Breast epithelium (tissue), 4 donors: ENCODE data around the gene ATP1B1. TPM values are rescaled to one million over a fixed set of nuclear protein-coding genes. Genes with fewer than 3 reads are reported as not detected.
A peak's percentile ranks its signal among the peaks of the same experiment; 100 is the strongest.

Experiments used
- DNase-seq, 2 donors: peaks; one replicate each; pipeline ENCODE4 v3.0.0-alpha.2; 2019; ENCODE audit warnings: low spot score in 2 of 2
- H3K27ac ChIP-seq, 2 donors: fragments of 200-600 bp; sonication (generic) in 1 of 2; one replicate each; pipeline ENCODE4 v1.5.1; 2016 to 2019; ENCODE audit warnings: mild to moderate bottlenecking in 1 of 2
- H3K27me3 ChIP-seq, 2 donors: fragments of 200-600 bp; sonication (generic) in 1 of 2; one replicate each; pipeline versions ENCODE4 v1.5.1 to v1.6.0; 2017 to 2019; ENCODE audit warnings: control low read depth in 1 of 2, mild to moderate bottlenecking in 1 of 2
- H3K36me3 ChIP-seq: fragments of 200-600 bp; one replicate; pipeline ENCODE4 v1.5.1; 2019
- H3K4me1 ChIP-seq, 2 donors: fragments of 200-600 bp; sonication (generic); one replicate each; pipeline ENCODE4 v1.5.1; 2016 to 2019; ENCODE audit warnings: control low read depth in 1 of 2
- H3K4me3 ChIP-seq, 3 donors: fragments of 200-600 bp; sonication (generic); 1 replicate in 2 of 3; 2 replicates in 1 of 3; pipeline ENCODE4 v1.5.1; 2016 to 2019; ENCODE audit warnings: mild to moderate bottlenecking in 3 of 3, moderate library complexity in 2 of 3
- H3K9me3 ChIP-seq, 2 donors: fragments of 200-600 bp; sonication (generic) in 1 of 2; one replicate each; pipeline ENCODE4 v1.5.1; 2016 to 2019; ENCODE audit warnings: control low read depth in 1 of 2
- POLR2A ChIP-seq: fragments of 450-650 bp; IDR thresholded peaks from one replicate; pipeline ENCODE4 v1.6.1; 2016; ENCODE audit warnings: antibody characterized with exemption, mild to moderate bottlenecking, moderate library complexity
- POLR2AphosphoS5 ChIP-seq, 3 donors: sonication (generic); formaldehyde crosslinking; IDR thresholded peaks; one replicate each; pipeline ENCODE4 v1.6.1; 2017; ENCODE audit warnings: antibody characterized with exemption in 3 of 3
- intact Hi-C: fragments of 100-400 bp; cut with DNase I; formaldehyde crosslinking; loops from one replicate; pipeline ENCODE4 v1.15.1; 2023; ENCODE audit warnings: low total_unique reads
- total RNA-seq, 3 donors: library from RNA; depleted of rRNA; stranded (reverse); fragments of >200 nt; gene quantifications; one replicate each; pipeline ENCODE4 v1.1.0, GENCODE V29; 2016
- TF ChIP-seq, protein P1 (sequence below), 3 donors: fragments of 450-650 bp; IDR thresholded peaks; one replicate each; pipeline ENCODE4 v1.5.1; 2016 to 2017; ENCODE audit warnings: antibody characterized with exemption in 3 of 3, mild to moderate bottlenecking in 3 of 3, moderate library complexity in 3 of 3

Gene ATP1B1
- total RNA-seq, 3 donors from 2014 or later: 21.8 to 173 (median 46.9) TPM

DNA sequence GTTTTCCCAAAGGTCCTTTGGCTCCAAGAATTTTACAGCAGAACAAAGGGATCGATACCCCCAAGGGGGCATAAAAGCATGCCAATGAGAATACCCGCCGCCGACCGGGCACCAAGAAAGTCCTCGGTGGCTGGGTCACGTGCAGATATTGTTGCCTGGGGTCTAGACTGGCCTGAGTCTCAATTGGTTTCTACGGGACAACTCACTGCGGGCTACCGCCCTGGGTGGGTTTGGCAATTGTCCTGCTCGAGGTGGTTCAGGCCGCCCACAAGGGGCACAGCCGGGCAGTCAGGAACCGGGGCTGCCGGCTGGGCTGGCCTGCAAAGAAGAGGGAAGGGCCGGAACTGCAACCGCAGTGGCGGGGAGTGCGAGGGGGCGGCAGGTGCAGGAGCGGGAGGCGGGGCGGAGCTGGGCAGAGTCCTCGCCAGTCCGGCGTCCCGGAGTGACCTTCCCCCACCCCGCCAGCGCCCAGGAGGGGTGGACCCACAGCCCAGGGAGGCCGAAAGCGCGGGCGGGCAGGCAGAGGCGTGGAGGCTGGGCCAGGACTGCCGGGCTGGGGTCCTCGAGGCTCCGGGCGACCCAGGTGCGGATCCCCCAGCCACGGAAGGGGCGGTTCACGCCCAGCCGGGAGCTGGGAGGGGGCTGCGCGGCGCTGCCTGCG is 926 bp upstream of the ATP1B1 start:
- Histone ChIP-seq H3K4me1 (peaks cover 0 to 15% of the 10 kb centered on the region in 2 donors), H3K4me3 (peak overlapping the region; percentile 73 to 90 (median 78)), H3K36me3 (no peaks in the 10 kb centered on the region), H3K9me3 (no peaks in the 10 kb centered on the region), H3K27me3 (no peaks in the 10 kb centered on the region), H3K27ac (peak overlapping the region; percentile 90 to 91)
- TF ChIP-seq POLR2AphosphoS5 (IDR thresholded peaks at IDR 0.05): no peak
- TF ChIP-seq, protein P1, sequence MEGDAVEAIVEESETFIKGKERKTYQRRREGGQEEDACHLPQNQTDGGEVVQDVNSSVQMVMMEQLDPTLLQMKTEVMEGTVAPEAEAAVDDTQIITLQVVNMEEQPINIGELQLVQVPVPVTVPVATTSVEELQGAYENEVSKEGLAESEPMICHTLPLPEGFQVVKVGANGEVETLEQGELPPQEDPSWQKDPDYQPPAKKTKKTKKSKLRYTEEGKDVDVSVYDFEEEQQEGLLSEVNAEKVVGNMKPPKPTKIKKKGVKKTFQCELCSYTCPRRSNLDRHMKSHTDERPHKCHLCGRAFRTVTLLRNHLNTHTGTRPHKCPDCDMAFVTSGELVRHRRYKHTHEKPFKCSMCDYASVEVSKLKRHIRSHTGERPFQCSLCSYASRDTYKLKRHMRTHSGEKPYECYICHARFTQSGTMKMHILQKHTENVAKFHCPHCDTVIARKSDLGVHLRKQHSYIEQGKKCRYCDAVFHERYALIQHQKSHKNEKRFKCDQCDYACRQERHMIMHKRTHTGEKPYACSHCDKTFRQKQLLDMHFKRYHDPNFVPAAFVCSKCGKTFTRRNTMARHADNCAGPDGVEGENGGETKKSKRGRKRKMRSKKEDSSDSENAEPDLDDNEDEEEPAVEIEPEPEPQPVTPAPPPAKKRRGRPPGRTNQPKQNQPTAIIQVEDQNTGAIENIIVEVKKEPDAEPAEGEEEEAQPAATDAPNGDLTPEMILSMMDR (IDR thresholded peaks at IDR 0.05): peak in 1 of 3 donors; percentile 33
- no peak for TF ChIP-seq POLR2A
- peak; percentile 80 to 84 for DNase-seq
- intact Hi-C loops: no loop called here

DNA sequence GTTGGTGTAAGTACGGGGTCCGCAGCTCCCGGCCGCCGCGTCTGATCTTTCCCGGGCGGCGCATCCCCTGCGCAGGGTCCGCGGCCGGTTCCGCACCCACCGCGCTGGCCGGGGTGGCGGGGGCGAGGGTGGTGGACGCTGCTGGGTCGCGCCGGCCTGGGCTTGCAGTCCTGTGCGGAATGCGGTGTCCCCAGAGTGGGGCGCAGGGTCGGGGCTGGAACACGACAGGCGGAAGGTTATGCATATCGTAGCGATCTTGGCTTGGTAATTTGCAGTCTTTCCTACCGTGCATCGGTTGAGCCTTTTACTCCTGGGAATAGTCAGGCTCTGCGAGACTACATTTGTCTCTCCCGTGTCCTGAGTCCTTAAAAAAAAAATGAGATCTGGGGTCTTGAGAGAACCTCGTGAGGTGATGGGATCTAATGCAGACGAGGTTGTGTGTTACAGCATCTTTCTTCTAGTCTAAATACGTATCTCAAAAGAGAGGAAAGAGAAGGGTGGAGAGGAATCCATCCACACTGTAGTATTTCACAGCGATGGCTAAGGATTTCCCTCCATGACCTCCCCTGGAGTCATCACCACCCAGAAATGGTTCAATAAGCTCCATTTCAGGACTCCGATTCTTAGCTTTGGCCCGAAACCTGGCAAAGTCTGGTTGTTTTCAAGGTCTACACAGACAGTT is 572 bp downstream of the ATP1B1 start:
- H3K27me3 ChIP-seq: no peaks in the 10 kb centered on the region
- H3K4me1 ChIP-seq: peaks cover 0 to 17% of the 10 kb centered on the region in 2 donors
- intact Hi-C loops: no loop called here
- no peaks in the 10 kb centered on the region for H3K9me3 ChIP-seq
- peak overlapping the region; percentile 90 to 91 for H3K27ac ChIP-seq
- TF ChIP-seq POLR2A: no peak
- TF ChIP-seq, protein P1 (IDR thresholded peaks at IDR 0.05): no peak
- peak in 1 of 3 donors; percentile 7 for TF ChIP-seq POLR2AphosphoS5 (IDR thresholded peaks at IDR 0.05)
- no peak for DNase-seq
- peak overlapping the region; percentile 73 to 90 (median 78) for H3K4me3 ChIP-seq
- no peaks in the 10 kb centered on the region for H3K36me3 ChIP-seq

DNA sequence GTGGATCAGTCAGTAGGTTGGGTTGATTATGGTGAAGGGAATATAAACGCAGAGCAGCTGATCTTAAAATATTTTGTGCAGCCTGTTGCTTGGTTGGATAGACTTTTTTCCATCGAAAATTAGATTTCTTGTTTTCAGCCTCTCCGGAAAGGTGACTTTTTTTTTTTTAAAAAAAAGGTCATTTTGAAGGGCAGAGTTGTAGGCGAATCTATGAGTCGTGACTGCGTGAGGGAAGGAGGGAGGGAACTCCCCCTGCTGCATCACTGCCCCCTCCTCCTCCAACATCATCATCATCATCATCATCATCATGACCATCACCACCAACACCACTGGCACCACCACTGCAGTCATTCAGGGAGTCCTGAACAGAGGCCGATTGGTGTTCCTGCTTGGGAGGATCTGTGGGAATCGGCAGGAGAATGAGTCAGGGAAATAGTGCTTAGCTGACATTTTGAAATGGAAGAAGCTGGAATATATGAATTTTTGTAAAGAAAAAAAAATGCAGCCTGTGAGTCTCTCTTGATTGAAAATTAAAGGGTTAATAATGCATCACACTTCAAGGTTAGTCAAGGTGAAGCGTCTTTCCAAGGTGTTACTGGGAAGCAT is 1.2 kb downstream of the ATP1B1 start:
- TF ChIP-seq POLR2A: no peak
- TF ChIP-seq POLR2AphosphoS5 (IDR thresholded peaks at IDR 0.05): no peak
- TF ChIP-seq, protein P1 (IDR thresholded peaks at IDR 0.05): no peak

DNA sequence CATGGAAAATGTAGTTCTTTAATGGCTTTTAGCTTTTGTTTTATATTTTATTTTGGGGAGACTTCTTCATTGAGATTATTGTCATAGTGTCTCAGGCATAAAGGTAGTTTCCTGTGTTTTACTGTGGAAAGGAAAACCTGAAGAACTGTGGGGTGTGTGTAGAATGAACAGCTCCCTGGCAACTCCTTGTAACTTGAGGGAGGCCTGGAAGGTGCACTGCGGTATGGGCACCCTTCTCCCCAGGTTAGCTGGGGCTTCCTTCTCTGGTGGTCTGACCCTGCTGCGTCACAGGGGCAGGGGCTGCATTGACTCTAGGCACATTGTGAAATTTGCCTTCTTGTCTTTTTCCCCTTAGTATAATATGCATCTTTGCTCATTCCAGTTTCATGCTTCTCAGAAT is 1.7 kb downstream of the ATP1B1 start:
- H3K9me3 ChIP-seq: no peaks in the 10 kb centered on the region
- H3K36me3 ChIP-seq: no peaks in the 10 kb centered on the region
- no peak for DNase-seq
- H3K27ac ChIP-seq: peak overlapping the region; percentile 90 to 91
- peak overlapping the region; percentile 10 to 90 (median 78) for H3K4me3 ChIP-seq
- TF ChIP-seq POLR2AphosphoS5 (IDR thresholded peaks at IDR 0.05) (no peak), POLR2A (no peak)
- TF ChIP-seq, protein P1 (IDR thresholded peaks at IDR 0.05): no peak
- H3K27me3 ChIP-seq: no peaks in the 10 kb centered on the region
- intact Hi-C loops: no loop called here
- H3K4me1 ChIP-seq: peaks cover 0 to 17% of the 10 kb centered on the region in 2 donors

More for the DNA sequence above, 1.2 kb downstream of the ATP1B1 start:
- H3K4me1 ChIP-seq: peaks cover 0 to 17% of the 10 kb centered on the region in 2 donors
- no peaks in the 10 kb centered on the region for H3K27me3 ChIP-seq
- no peaks in the 10 kb centered on the region for H3K9me3 ChIP-seq
- intact Hi-C loops: no loop called here
- no peaks in the 10 kb centered on the region for H3K36me3 ChIP-seq
- peak overlapping the region; percentile 73 to 90 (median 78) for H3K4me3 ChIP-seq
- no peak for DNase-seq
- H3K27ac ChIP-seq: peak overlapping the region; percentile 90 to 91
